SK-N-SH treated with all-trans-retinoic acid at 6 μM for 48 hours (cell line): ENCODE data around the gene DGKG.

Experiments used
- ARNTL ChIP-seq: fragments of 450-650 bp; formaldehyde crosslinking; IDR thresholded peaks from 2 replicates; pipeline ENCODE4 v1.5.0; 2020; ENCODE audit warnings: low read depth, mild to moderate bottlenecking, moderate library complexity, borderline replicate concordance
- OSR1 ChIP-seq: fragments of 250-450 bp; sonication (Bioruptor Pico); IDR thresholded peaks from 2 replicates; pipeline ENCODE4 v1.8.0; 2022; ENCODE audit warnings: moderate library complexity, mild to moderate bottlenecking, inconsistent platforms
- RARB ChIP-seq: fragments of 250-450 bp; sonication (Bioruptor Pico); IDR thresholded peaks from 2 replicates; pipeline ENCODE4 v1.8.0; 2021; ENCODE audit warnings: mild to moderate bottlenecking, moderate library complexity
- ZFP3 ChIP-seq: fragments of 250-450 bp; sonication (Bioruptor Pico); IDR thresholded peaks from 2 replicates; pipeline ENCODE4 v1.5.0; 2020; ENCODE audit warnings: mild to moderate bottlenecking, moderate library complexity
- ZNF70 ChIP-seq: fragments of 450-650 bp; formaldehyde crosslinking; IDR thresholded peaks from 2 replicates; pipeline ENCODE4 v1.5.0; 2020; ENCODE audit warnings: mild to moderate bottlenecking, moderate library complexity
- ZNF8 ChIP-seq: fragments of 450-650 bp; formaldehyde crosslinking; IDR thresholded peaks from 2 replicates; pipeline ENCODE4 v1.5.0; 2020; ENCODE audit warnings: mild to moderate bottlenecking, moderate library complexity

DNA sequence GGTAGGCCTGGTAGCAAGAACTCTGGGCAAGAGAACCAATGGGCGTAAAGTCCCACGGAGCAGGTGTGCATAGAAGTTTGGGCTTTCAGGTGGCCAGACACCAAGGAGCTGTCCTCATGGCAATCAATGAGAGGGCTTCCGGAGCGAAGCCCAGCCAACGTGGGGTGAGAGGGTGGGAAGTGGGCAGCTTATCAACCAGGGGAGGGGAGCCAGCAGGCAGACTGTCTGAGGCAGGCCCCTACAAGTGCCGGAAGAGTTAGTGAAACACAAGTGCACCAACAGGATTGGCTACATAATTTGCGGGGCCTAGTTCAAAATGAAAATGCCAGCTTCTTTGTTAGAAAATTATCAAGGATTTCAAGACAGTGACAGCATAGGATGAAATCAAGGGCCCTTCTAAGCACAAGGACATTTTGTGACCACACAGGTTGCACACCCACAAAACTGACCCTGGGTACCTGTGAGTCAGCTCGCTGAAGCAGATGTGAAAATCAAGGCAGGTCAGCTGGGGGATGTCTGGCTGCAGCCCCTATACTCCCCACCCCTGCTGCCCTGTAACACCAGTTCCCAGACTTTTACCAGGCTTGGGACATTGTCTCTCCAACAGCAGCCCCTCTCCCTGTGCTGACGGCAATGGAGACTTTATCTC is 151.1 kb downstream of the DGKG start:
- TF ChIP-seq ARNTL = no peak
- no peak for TF ChIP-seq ZNF70 (CRISPR knock-in tag)
- no peak for TF ChIP-seq ZFP3 (CRISPR knock-in tag)
- TF ChIP-seq OSR1 (CRISPR knock-in tag) = no peak
- TF ChIP-seq ZNF8 (CRISPR knock-in tag) = no peak
- TF ChIP-seq RARB (CRISPR knock-in tag) = no peak
